Stimulated activated CD8-positive, alpha-beta memory T cell treated with anti-CD3 and anti-CD28 coated beads, Interleukin-12 subunit alpha, Interleukin-12 subunit beta, amount 100 ng/mL, for 4 hours (primary cell): ENCODE results near the gene MEF2A.

Experiments used
- DNase-seq: peaks from one replicate; pipeline ENCODE4 v3.0.0-alpha.2; 2020; ENCODE audit warnings: low read depth

The MEF2A gene

GRCh38 chr15:99605990-99606389 lies 40.2 kb downstream of the MEF2A start:
- no peak for DNase-seq

DNA sequence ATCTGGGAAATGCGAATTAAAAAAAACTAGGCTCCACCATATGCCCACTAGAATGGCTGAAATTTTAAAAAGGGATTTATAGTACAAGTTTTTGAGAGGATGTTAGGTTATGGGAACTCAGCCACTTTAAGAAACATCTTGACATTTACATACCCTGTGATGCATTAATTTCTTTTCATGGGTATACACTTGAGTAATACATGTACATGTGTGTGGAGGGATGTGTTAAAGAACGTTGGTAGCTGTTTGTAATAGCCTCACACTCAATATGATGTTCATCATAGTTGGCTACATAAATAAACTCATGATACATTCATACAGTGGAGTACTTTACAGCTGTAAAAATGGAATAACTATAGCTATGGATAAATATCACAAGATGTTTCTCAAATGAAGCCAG lies 40.9 kb downstream of the MEF2A start:
- DNase-seq: no peak

DNA sequence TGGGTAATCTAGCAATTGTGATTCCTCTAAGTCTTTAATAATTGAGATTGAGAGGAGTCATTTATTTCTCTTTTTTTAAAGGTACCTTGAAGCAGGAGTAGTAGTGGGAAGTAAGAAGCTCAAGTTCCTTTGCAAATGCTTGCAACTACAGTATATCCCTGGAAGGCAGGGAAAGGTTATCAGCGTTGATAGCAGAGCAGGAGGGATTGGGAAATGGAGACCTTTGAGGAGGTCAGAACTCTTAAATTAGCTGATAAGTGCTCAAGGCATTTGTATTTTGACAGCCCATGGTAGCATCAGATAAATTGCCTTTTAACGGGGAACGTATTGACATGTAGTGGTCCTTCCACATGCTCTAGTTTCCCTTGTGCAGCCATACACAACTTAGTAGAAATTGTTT lies 47.7 kb downstream of the MEF2A start:
- DNase-seq: no peak

GRCh38 chr15:99613887-99614647 lies 48.3 kb downstream of the MEF2A start:
- DNase-seq: no peak

- DNase-seq: no peak
Observed at GRCh38 chr15:99614749-99615288, 49.0 kb downstream of the MEF2A start.

GRCh38 chr15:99615460-99615859 lies 49.7 kb downstream of the MEF2A start:
- DNase-seq: no peak

GRCh38 chr15:99616129-99616528 lies 50.3 kb downstream of the MEF2A start:
- DNase-seq: no peak

DNA sequence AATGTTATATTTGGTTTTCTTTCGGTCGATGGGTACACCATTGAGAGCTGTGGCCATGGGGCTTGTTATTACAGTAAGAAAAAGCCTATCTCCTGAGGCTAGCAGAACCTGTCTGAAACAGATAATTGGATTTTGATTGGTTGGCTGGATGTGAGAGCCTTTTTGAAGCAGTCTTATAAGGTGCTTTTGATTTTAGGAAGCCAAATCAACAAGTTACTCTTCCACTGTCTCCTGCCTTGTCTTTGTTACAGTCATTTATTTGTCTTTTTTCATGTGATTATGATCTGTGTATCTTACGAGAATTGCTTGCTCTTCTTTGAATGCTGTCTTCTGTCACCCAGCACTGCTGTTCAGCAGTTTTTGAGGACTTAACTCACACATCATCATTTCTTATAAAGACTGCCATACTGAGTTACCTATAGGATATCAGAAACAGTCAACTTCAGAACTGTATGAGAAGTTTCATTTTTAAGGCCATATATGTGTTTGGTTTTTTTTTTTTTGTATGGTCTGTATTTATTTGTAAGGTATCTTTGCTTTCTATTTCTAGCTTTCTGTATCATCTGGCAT lies 51.1 kb downstream of the MEF2A start:
- DNase-seq: no peak

GRCh38 chr15:99618941-99619411 lies 53.2 kb downstream of the MEF2A start:
- no peak for DNase-seq

DNA sequence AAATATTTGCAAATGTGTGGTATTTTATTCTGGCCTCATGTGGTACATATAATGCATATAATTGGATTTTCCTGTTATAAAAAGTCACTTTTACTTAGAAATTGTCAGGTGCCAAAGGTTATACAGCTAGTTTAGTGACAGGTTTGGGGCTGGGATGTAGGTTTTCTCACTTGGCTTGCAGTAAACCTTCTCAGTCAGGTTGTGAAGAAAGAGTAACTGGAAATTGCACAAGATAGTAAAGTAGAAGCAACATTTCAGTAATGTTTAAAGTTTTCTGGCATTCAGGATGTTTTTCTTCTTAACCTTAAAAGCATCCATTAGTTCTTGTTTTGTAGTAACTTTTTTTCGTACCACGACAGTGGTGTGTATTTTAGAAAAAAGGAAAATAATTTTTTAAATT lies 53.9 kb downstream of the MEF2A start:
- no peak for DNase-seq

GRCh38 chr15:99620178-99620577 lies 54.4 kb downstream of the MEF2A start:
- DNase-seq: no peak

- no peak for DNase-seq
Observed at GRCh38 chr15:99621767-99622166, 56.0 kb downstream of the MEF2A start.

DNA sequence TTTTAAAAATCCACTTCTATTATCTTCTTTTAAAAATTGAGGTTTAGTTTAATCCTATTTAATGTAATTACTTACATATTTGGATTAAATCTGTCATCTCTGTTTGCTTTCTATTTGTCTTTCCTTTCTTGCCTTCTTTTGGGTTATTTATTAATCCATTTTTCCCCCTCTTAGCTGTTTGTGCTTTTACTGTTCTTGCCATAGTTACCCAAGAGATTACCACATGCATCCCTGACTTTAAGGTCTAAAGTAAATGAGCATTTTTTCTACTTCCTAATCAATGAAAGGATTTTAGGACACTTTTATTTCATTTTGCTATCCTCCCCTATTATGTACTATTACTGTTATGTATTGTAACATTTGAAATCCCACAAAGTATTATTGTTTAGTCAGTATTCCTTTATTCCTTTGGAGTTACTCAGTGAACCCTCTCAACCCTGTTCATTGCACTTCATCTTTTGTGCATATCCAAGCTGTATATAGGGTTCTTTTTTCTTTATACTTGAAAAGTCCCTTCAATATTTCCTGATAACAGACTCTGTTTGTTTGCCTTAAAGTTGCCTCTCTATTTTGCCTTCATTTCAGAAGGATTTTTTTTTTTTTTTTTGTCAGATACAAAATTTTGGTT lies 62.7 kb downstream of the MEF2A start:
- no peak for DNase-seq

DNA sequence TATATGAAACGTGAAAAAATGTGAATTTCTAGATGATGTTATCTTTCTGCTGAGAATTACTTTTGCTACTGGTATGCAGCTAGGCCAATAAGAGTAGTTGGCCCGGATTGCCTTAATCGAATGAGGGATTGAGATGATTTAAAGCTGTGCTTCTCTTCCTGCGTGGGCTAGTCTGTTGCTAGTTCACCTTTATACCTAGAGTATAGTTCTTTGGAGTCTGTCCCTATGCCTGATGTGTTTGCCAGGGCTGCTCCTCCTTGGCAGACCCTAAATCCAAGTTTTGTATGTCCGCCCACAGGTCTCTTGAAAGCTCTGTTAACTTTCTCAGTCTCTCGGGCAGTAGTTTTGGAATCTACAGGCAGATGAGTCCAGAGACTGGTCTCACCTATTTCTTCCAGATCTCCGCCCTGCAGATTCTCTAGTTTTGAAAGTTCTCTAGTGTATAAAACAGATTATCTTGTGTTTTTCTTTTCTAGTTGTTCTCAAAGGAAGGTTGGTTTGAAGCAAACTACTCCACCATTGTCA lies 64.9 kb downstream of the MEF2A start:
- no peak for DNase-seq

DNA sequence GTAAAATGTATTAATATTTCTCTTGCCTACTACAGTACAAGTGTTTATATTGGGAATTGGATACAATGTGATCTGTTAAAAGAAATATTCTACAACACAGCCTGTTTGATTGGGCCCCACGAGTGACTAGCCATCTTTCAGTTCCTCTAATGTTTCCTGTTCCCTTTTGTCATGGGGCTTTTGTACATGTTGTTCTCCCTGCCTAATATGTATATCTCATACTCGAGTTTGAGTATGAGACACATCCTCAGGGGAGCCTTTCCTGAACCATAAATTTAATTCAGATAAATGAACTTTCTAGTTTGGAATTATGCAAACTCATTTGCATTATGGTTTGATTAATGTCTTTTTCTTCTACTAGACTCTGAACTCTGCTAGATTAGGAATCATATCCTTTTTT lies 65.5 kb downstream of the MEF2A start:
- no peak for DNase-seq

DNA sequence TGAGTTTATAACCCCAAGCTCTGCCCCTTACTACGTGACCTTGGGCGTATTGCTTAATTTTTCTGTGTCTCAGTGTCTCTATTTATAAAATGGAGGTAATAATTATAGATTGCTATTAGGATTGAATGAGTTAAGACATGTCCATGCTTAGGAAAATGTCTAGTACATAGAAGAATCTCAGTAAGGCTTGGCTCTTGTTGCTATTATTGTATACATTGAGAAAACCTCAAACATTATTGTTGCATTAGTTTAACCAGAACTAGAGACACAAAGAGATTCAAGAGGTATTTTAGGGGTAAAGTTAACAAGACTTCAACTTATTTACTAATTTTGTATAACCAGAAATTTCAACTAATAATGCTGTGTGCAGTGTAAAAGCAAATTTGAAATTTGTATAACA lies 66.7 kb downstream of the MEF2A start:
- DNase-seq: no peak

DNA sequence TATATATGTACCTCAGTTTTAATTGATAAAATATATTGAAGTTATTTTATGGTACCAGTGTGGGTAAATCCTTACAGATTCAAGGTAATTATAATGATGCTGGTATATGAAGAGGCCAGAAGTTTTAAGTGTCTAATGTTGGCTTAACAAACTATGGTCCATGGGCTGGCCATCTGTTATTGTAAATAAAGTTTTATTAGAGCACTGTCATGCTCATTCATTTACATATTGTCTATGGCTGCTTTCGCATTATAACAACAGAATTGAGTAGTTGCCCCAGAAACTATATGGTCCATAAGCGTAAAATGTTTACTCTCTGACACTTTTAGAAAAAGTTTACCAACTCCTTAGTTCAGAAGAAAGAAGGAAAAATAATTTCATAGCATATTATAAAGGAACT lies 67.9 kb downstream of the MEF2A start:
- no peak for DNase-seq

DNA sequence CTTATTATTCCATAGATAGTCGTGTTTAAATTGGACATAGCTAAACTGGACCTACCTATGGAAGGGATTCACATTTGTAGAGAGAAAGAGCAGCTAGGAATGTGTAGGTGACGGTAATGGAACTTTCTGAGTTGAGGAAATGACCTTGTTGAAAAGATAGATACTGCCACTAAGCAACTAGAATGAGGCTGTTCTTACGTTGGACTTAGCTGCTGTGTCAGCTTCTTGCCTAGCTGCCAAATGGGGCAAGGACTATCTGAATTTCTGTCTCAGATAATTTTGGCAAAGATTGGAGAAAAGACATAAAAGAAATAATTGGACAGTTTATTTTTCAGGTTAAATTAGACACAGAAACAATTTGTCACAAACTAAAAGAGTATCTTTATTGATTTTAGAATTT lies 68.8 kb downstream of the MEF2A start:
- DNase-seq: no peak

- no peak for DNase-seq
Observed at GRCh38 chr15:99635145-99635544, 69.4 kb downstream of the MEF2A start.

- no peak for DNase-seq
Observed at GRCh38 chr15:99635794-99636193, 70.0 kb downstream of the MEF2A start.

DNA sequence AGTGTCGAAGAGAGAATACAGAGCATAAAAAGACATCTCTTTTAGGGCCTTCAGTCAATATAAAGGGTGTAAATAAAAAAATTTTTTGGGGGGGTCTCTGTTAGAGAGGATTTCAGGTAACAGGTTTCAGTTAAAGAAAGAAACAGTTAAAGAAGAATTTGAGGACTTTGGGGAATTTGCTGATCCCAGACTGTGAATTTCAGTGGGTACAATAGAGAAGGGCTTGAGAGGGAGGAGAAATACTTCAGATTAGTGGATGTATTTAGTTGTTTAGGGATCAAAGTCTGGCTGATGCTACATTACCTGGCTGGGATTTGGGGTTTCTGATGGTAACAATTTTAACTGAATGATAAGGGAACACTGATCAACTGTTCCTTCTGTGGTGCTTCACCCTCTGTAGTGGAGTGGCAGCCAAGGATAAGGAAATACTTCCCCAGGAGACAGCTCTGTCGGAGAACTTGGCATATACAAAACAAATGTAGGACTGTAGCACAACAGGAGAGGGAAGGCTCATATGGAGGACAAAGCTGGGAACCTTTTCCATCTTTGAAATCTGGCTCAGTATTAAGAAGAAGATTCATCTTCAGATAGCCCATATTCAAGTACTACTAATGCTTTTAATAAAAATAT lies 79.2 kb downstream of the MEF2A start:
- no peak for DNase-seq

GRCh38 chr15:99645543-99645935 lies 79.8 kb downstream of the MEF2A start:
- DNase-seq: no peak

- DNase-seq: no peak
Observed at GRCh38 chr15:99645951-99646350, 80.2 kb downstream of the MEF2A start.
